MM.1S (cell line): ENCODE measurements around the gene MS4A12.

Experiments used
- CTCF ChIP-seq: fragments of 300-600 bp; sonication (generic); IDR thresholded peaks from 2 replicates; pipeline ENCODE4 v1.5.1; 2016; ENCODE audit warnings: antibody characterized with exemption, low read length, mixed read lengths
- EZH2 ChIP-seq: fragments of 300-600 bp; sonication (generic); optimal IDR thresholded peaks from 2 replicates; pipeline ENCODE3; 2017; ENCODE audit warnings: low read depth, mild to moderate bottlenecking, antibody characterized with exemption, low read length, mixed read lengths
- EZH2phosphoT487 ChIP-seq: fragments of 300-600 bp; sonication (generic); IDR thresholded peaks from 2 replicates; pipeline ENCODE4 v1.6.1; 2018; ENCODE audit warnings: antibody characterized with exemption, low read length

- TF ChIP-seq CTCF = no peak
- TF ChIP-seq EZH2 = no peak
- no peak for TF ChIP-seq EZH2phosphoT487
Observed at GRCh38 chr11:60515144-60515855, 22.7 kb downstream of the MS4A12 start, which contains the start of gene MS4A13.
